Fibroblast of lung (primary cell): ENCODE results near the gene CCDC127. TPM values are rescaled to one million over a fixed set of nuclear protein-coding genes. Genes with fewer than 3 reads are reported as not detected.

Source experiments
- DNase-seq, 2 donors: peaks; one replicate each; pipeline versions ENCODE4 v3.0.0 to v3.0.0-alpha.2; 2010; ENCODE audit warnings: low read depth in 2 of 2
- H2AFZ ChIP-seq: 2 replicates; pipeline ENCODE4 v1.5.1; 2012; ENCODE audit warnings: low read length, control low read depth, inconsistent platforms
- H3K27ac ChIP-seq: 2 replicates; pipeline ENCODE4 v1.5.1; 2011; ENCODE audit warnings: low read length, control low read depth; ENCODE audit not compliant: insufficient read depth
- H3K27me3 ChIP-seq: 2 replicates; pipeline ENCODE4 v1.5.1; 2011; ENCODE audit warnings: mild to moderate bottlenecking, low read length; ENCODE audit not compliant: control insufficient read depth, insufficient read depth
- H3K36me3 ChIP-seq: 2 replicates; pipeline ENCODE4 v1.5.1; 2011; ENCODE audit warnings: low read length; ENCODE audit not compliant: control insufficient read depth, insufficient read depth
- H3K4me1 ChIP-seq: 2 replicates; pipeline ENCODE4 v1.5.1; 2011; ENCODE audit warnings: low read length; ENCODE audit not compliant: control insufficient read depth, insufficient read depth; ENCODE audit errors: extremely low read depth
- H3K4me2 ChIP-seq: 2 replicates; pipeline ENCODE4 v1.5.1; 2011; ENCODE audit warnings: low read length, control low read depth; ENCODE audit not compliant: insufficient read depth; ENCODE audit errors: extremely low read depth
- H3K4me3 ChIP-seq, 4 experiments: fragments of 200-600 bp in 1 of 4; sonication (generic) in 1 of 4; replicated peaks in 1 of 4; 2 replicates each; pipeline ENCODE4 v1.5.1; 2011 to 2016; ENCODE audit warnings: low read length in 4 of 4, low read depth in 3 of 4, mild to moderate bottlenecking in 3 of 4, control low read depth in 2 of 4, inconsistent platforms in 1 of 4, mixed read lengths in 1 of 4; ENCODE audit not compliant: insufficient read depth in 1 of 4; ENCODE audit errors: control extremely low read depth in 1 of 4
- H3K79me2 ChIP-seq: 2 replicates; pipeline ENCODE4 v1.5.1; 2012; ENCODE audit warnings: mild to moderate bottlenecking, low read length, inconsistent platforms; ENCODE audit not compliant: control insufficient read depth, insufficient read depth
- H3K9ac ChIP-seq: 2 replicates; pipeline ENCODE4 v1.5.1; 2011; ENCODE audit warnings: mild to moderate bottlenecking, low read length, control low read depth; ENCODE audit not compliant: insufficient read depth
- H3K9me3 ChIP-seq: 2 replicates; pipeline ENCODE4 v1.5.1; 2012; ENCODE audit warnings: low read depth, low read length; ENCODE audit not compliant: control insufficient read depth, insufficient read depth
- H4K20me1 ChIP-seq: 2 replicates; pipeline ENCODE4 v1.5.1; 2011; ENCODE audit warnings: low read length; ENCODE audit not compliant: control insufficient read depth, insufficient read depth; ENCODE audit errors: extremely low read depth
- EZH2 ChIP-seq: IDR thresholded peaks from 2 replicates; pipeline ENCODE4 v1.5.1; 2012; ENCODE audit warnings: low read length, control low read depth, mild to moderate bottlenecking; ENCODE audit errors: missing control alignments
- polyA plus RNA-seq, 2 donors: library from polyadenylated mRNA; depleted of rRNA in 1 of 2; stranded (reverse) in 1 of 2; unstranded in 1 of 2; fragments of >200 nt; gene quantifications; 2 replicates each; pipeline ENCODE4 v1.2.1, GENCODE V29; 2011 to 2012; ENCODE audit warnings: missing spikeins in 1 of 2
- total RNA-seq: library from RNA; depleted of rRNA; stranded (reverse); fragments of >200 nt; gene quantifications from 2 replicates; pipeline ENCODE4 v1.2.1, GENCODE V29; 2014
- TF ChIP-seq, protein P1 (sequence below), 2 donors: IDR thresholded peaks in 1 of 2; conservative IDR thresholded peaks in 1 of 2; 1 replicate in 1 of 2; 2 replicates in 1 of 2; pipeline ENCODE4 v1.5.1; 2011 to 2012; ENCODE audit warnings: low read length in 2 of 2, control low read depth in 1 of 2, inconsistent platforms in 1 of 2, low read depth in 1 of 2, mild to moderate bottlenecking in 1 of 2

CCDC127 gene
- total and polyA plus RNA-seq, 2 donors (not counting 1 experiment from before 2014, with no cell fraction given), result 4.8 to 5.6 TPM

- no peak for DNase-seq
- Histone ChIP-seq H3K4me2 (no peak overlapping the region), H3K4me3 (no peak overlapping the region), H3K27ac (no peak overlapping the region), H3K27me3 (peaks cover 7% of the 10 kb centered on the region), H3K79me2 (no peaks in the 10 kb centered on the region), H3K4me1 (no peaks in the 10 kb centered on the region), H3K36me3 (no peaks in the 10 kb centered on the region), H3K9ac (no peak overlapping the region), H3K9me3 (no peaks in the 10 kb centered on the region), H2AFZ (no peak overlapping the region), H4K20me1 (no peaks in the 10 kb centered on the region)
- TF ChIP-seq EZH2, result no peak
- TF ChIP-seq, protein P1, sequence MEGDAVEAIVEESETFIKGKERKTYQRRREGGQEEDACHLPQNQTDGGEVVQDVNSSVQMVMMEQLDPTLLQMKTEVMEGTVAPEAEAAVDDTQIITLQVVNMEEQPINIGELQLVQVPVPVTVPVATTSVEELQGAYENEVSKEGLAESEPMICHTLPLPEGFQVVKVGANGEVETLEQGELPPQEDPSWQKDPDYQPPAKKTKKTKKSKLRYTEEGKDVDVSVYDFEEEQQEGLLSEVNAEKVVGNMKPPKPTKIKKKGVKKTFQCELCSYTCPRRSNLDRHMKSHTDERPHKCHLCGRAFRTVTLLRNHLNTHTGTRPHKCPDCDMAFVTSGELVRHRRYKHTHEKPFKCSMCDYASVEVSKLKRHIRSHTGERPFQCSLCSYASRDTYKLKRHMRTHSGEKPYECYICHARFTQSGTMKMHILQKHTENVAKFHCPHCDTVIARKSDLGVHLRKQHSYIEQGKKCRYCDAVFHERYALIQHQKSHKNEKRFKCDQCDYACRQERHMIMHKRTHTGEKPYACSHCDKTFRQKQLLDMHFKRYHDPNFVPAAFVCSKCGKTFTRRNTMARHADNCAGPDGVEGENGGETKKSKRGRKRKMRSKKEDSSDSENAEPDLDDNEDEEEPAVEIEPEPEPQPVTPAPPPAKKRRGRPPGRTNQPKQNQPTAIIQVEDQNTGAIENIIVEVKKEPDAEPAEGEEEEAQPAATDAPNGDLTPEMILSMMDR (conservative IDR thresholded peaks at IDR 0.05 in 1 of 2, IDR thresholded peaks at IDR 0.05 in 1 of 2; ENCODE audit: low read depth in 1 of 2, low read length in 2 of 2), result no peak
Observed at GRCh38 chr5:180286-180918, 37.6 kb downstream of the CCDC127 start.

DNA sequence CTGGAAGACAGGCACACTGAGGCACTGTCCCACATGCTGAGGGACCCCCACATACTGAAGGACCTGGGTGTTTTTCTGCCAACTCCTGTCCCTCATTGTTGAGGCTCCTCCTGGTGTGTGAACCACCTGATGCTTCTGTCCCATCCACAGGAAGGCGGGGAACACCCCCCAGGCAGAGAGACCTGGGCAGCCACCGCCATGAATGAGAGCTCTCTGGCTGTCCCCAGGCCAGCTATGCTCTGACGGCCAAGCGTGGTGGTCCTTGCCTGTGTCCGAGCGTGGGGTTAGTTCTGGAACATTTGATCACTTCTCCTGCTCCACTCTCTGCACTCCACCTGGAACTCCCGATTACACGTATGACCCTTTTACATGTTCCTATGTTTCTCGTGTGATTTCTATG lies 38.6 kb downstream of the CCDC127 start:
- no peaks in the 10 kb centered on the region for H3K36me3 ChIP-seq
- H3K4me1 ChIP-seq, result no peaks in the 10 kb centered on the region
- H3K9me3 ChIP-seq, result no peaks in the 10 kb centered on the region
- no peak overlapping the region for H3K9ac ChIP-seq
- H3K4me3 ChIP-seq, result no peak overlapping the region
- DNase-seq, result no peak
- no peak overlapping the region for H3K27ac ChIP-seq
- no peak for TF ChIP-seq EZH2
- TF ChIP-seq, protein P1 (conservative IDR thresholded peaks at IDR 0.05 in 1 of 2, IDR thresholded peaks at IDR 0.05 in 1 of 2; ENCODE audit: low read depth in 1 of 2, low read length in 2 of 2), result no peak
- H3K79me2 ChIP-seq, result no peaks in the 10 kb centered on the region
- H3K27me3 ChIP-seq, result peaks cover 7% of the 10 kb centered on the region
- no peaks in the 10 kb centered on the region for H4K20me1 ChIP-seq
- no peak overlapping the region for H2AFZ ChIP-seq
- no peak overlapping the region for H3K4me2 ChIP-seq

DNA sequence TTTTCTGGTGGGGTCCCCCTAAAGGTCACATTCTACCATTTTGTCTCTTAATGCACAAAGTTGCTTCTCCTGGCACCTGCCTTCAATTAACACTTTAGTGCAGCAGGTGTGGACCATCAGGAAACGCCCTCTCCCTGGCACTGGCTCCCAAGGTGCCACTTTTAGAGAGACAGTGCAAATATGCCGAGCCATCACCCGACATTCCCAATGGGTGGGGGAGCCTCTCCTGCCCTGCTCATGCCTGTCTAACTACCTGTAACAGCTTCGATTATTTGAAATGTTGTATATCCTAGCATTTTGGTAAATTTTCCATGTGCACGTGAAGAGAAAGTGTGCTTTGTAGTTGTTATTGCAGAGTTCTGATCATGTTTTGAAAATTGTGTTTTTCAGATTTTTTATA lies 39.8 kb downstream of the CCDC127 start:
- H3K27ac ChIP-seq, result no peak overlapping the region
- H3K79me2 ChIP-seq, result no peaks in the 10 kb centered on the region
- H4K20me1 ChIP-seq, result no peaks in the 10 kb centered on the region
- H3K9ac ChIP-seq, result no peak overlapping the region
- no peak overlapping the region for H2AFZ ChIP-seq
- peaks cover 7% of the 10 kb centered on the region for H3K27me3 ChIP-seq
- H3K4me1 ChIP-seq, result no peaks in the 10 kb centered on the region
- H3K36me3 ChIP-seq, result no peaks in the 10 kb centered on the region
- no peak for DNase-seq
- no peak overlapping the region for H3K4me2 ChIP-seq
- H3K4me3 ChIP-seq, result no peak overlapping the region
- H3K9me3 ChIP-seq, result no peaks in the 10 kb centered on the region
- no peak for TF ChIP-seq EZH2
- TF ChIP-seq, protein P1 (conservative IDR thresholded peaks at IDR 0.05 in 1 of 2, IDR thresholded peaks at IDR 0.05 in 1 of 2; ENCODE audit: low read depth in 1 of 2, low read length in 2 of 2), result no peak
